ENCODE results near the gene ETHE1.
A peak's percentile ranks its signal among the peaks of the same experiment; 100 is the strongest.
"Not testable (repeated sequence)": the region's sequence is repeated elsewhere in the genome, so short reads cannot be mapped to it uniquely, and the experiment has no call there.

ETHE1 gene

GRCh38 chr19:43522929-43523328, 4.1 kb downstream of the ETHE1 start:
- DNase-seq: no peak

GRCh38 chr19:43519436-43520088, 7.4 kb downstream of the ETHE1 start:
- peak; percentile 83 for DNase-seq

- DNase-seq: no peak
Measured at GRCh38 chr19:43518051-43518450, 8.9 kb downstream of the ETHE1 start.

- DNase-seq: not testable (repeated sequence)
Measured at GRCh38 chr19:43512399-43512798, 14.6 kb downstream of the ETHE1 start.

- DNase-seq: no peak
Measured at GRCh38 chr19:43511324-43511723, 15.7 kb downstream of the ETHE1 start.

- DNase-seq: no peak
Measured at GRCh38 chr19:43510713-43511112, 16.3 kb downstream of the ETHE1 start.

GRCh38 chr19:43507880-43508279, 19.1 kb downstream of the ETHE1 start:
- no peak for DNase-seq

- no peak for DNase-seq
Measured at GRCh38 chr19:43506629-43507028, 20.4 kb downstream of the ETHE1 start.

GRCh38 chr19:43505941-43506340, 21.1 kb downstream of the ETHE1 start:
- DNase-seq: no peak

- no peak for DNase-seq
Measured at GRCh38 chr19:43505186-43505456, 21.9 kb downstream of the ETHE1 start.

GRCh38 chr19:43504426-43505185, 22.4 kb downstream of the ETHE1 start, which contains the start of gene PHLDB3:
TSS of gene PHLDB3 (minus strand) at chr19:43504746. CDS start at chr19:43504118, 628 bp downstream.
- DNase-seq: peak; percentile 59

GRCh38 chr19:43503501-43504425, 23.2 kb downstream of the ETHE1 start:
- DNase-seq: peak; percentile 100

- DNase-seq: no peak
Measured at GRCh38 chr19:43502419-43502976, 24.5 kb downstream of the ETHE1 start.

GRCh38 chr19:43501661-43502418, 25.2 kb downstream of the ETHE1 start:
- DNase-seq: no peak

- DNase-seq: no peak
Measured at GRCh38 chr19:43499042-43499441, 28.0 kb downstream of the ETHE1 start.

- no peak for DNase-seq
Measured at GRCh38 chr19:43498233-43498842, 28.7 kb downstream of the ETHE1 start.

GRCh38 chr19:43496960-43497359, 30.0 kb downstream of the ETHE1 start:
- no peak for DNase-seq

GRCh38 chr19:43495082-43495481, 31.9 kb downstream of the ETHE1 start:
- no peak for DNase-seq

GRCh38 chr19:43490759-43491158, 36.2 kb downstream of the ETHE1 start:
- no peak for DNase-seq

GRCh38 chr19:43489979-43490599, 36.9 kb downstream of the ETHE1 start:
- no peak for DNase-seq

GRCh38 chr19:43489310-43489709, 37.7 kb downstream of the ETHE1 start:
- DNase-seq: no peak

- no peak for DNase-seq
Measured at GRCh38 chr19:43488179-43488578, 38.8 kb downstream of the ETHE1 start.

Measured in activated naive CD4-positive, alpha-beta T cell treated with anti-CD3 and anti-CD28 coated beads, Interleukin-2, amount 50 U/mL, for 16 hours (primary cell).